GM19452 (cell line): ENCODE measurements around the gene ELK1.
"Not testable (repeated sequence)": the region's sequence is repeated elsewhere in the genome, so short reads cannot be mapped to it uniquely, and the experiment has no call there.

ENCODE experiments used
- ATAC-seq: cut with Tn5 transposase; IDR thresholded peaks from one replicate; pipeline ENCODE4 v1.9.1; 2021; ENCODE audit not compliant: unreplicated experiment

Gene ELK1, protein sequence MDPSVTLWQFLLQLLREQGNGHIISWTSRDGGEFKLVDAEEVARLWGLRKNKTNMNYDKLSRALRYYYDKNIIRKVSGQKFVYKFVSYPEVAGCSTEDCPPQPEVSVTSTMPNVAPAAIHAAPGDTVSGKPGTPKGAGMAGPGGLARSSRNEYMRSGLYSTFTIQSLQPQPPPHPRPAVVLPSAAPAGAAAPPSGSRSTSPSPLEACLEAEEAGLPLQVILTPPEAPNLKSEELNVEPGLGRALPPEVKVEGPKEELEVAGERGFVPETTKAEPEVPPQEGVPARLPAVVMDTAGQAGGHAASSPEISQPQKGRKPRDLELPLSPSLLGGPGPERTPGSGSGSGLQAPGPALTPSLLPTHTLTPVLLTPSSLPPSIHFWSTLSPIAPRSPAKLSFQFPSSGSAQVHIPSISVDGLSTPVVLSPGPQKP

DNA sequence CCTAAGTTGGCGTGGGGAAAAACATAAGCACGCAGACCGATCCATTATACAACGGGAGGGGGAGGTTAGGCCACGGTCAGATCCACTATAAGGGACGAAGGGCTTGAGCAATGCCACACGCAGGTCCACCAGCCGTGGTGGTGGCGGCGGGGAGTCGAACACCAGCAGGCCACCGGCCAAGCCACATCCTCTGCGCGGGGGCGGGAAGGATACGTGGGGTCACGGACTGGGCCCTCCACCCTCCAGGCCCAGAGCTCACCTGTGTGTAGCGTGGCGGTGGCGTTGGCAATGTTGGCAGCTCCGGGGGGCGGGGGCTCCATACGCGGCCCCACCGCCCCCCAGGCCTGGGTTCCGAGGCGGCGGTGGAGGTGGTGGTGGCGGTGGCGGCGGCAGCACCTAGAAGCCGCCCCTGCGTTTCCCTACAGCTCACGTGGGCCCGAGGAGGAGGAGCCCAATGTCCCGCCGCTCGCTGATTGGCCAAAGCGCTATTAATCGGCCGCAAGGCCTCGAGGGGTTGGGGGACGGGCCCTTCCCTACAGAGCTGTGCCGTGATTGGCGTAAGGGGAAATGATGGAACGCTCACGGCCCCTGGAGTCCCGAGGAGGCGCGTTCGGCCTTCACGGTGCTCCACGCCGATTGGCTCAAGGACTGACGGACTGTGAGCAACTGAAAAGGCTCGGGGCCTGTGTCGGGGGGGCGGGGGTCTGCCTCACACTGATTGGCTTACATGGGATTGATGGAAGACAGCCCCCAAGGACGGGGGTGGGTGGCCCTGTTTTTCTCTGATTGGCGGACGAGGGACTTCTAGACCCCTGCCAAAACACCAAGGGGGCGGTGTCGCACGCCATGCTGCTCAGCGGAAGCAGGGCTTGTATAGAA is at the start of gene ELK1:
Gene ELK1, minus strand, starts transcription at position 400 of the 879 bp plus-strand sequence. CDS start 9,122 bp downstream, outside the sequence.
- peak; percentile 91 for ATAC-seq

DNA sequence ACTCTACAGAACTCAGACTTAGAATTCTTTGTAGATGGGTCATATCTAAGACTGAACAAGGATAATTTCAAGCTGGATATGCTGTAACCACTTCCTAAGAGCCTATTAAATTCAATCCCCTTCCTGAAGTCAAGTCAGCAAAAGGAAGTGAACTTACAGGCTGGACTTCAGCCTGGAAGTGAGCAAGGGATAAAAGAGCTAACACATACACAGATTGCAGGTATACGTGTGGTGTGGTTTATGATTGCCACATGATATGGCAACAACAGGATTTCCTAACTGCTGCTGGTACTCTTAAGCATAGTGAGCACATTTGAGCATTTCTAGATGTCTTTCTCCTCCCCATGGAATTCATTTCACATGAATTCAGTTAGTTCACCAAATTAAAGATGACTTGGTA is 46.8 kb upstream of the ELK1 start:
- no peak for ATAC-seq

DNA sequence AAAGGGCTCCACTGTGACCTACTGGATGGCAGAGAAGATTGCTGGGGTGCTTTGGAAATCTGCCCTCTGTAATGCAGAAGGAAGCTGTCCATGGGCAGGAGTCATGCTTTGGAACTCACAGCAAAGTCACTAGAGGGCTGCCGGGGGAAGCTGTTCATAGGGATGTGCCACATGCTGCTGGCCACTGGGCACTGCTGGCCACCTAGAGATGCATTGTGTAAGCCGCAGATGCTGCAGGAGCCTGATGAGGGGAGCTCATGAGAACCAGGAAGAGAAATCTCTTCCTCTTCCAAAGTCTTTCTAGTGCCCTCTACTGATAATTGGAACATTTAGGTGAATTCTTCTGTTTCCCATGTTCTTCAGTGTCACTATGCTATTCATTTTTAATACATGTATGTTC is 39.8 kb upstream of the ELK1 start:
- ATAC-seq: no peak

DNA sequence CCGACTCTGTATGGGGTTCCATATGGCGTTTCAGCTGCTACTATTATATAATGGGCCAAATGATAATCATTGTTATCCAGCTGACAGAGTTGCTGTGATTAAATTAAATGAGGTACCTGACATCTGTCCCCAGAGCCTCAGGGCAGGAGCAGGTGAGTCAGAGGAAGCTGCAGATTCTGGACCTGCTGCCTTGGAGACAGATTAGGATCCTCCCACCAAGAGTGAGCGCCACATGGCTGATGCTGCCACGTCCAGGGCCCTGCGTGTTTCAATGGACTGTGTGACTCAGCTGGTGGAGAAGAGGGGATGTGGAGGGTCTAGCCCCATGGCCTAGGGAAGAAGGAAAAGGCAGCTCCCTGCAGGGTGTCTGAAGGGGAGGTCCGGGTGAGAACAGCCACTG is 36.9 kb upstream of the ELK1 start:
- ATAC-seq: no peak

DNA sequence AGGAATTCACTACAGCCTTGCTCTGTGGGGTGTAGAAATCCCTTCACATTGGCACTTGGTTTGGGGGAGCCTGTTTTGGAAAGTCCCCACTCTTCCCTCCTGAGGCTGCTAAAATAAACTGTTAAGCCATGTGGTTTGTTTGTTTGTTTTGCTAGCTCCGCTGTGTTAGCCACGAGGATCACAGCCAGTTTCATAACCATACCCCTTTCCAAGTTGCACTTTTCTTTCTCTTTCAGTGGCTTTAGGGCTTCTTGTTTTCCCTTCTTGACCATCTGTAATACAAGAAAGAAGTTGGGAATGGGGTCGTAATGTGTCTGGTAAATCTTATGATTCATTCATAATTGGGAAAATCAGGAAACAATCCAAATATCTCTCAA is 33.5 kb upstream of the ELK1 start:
- no peak for ATAC-seq

DNA sequence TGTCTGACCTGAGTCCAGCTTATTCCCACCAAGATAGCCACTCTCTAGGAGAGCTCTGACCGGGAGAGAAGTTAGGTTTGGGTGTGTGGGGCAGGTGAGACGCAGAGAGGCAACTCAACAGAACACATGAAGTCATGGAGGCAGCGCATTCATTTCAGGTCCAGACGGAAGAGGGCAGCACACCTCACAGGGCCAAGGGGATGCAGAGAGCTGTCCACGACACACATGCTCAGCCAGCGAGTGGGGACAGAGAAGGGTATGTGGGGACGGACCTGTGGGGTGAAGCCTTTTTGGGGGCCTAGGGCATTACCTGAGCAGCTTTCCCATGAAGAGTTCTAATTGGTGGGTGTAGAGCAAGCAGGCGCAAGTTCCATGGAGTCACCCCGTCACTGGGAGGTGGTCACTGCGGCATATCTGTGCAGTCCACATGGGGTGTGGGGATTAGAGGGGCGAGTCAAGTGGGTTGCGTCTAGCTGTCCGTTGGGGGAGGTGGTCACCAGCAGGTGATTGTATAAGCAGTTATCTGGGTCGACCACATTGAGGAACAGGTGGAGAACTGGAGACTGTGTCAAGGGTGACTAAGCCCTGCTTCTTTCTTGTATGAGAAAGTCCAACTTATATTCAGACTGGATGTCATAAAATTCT is 32.9 kb upstream of the ELK1 start:
- no peak for ATAC-seq

DNA sequence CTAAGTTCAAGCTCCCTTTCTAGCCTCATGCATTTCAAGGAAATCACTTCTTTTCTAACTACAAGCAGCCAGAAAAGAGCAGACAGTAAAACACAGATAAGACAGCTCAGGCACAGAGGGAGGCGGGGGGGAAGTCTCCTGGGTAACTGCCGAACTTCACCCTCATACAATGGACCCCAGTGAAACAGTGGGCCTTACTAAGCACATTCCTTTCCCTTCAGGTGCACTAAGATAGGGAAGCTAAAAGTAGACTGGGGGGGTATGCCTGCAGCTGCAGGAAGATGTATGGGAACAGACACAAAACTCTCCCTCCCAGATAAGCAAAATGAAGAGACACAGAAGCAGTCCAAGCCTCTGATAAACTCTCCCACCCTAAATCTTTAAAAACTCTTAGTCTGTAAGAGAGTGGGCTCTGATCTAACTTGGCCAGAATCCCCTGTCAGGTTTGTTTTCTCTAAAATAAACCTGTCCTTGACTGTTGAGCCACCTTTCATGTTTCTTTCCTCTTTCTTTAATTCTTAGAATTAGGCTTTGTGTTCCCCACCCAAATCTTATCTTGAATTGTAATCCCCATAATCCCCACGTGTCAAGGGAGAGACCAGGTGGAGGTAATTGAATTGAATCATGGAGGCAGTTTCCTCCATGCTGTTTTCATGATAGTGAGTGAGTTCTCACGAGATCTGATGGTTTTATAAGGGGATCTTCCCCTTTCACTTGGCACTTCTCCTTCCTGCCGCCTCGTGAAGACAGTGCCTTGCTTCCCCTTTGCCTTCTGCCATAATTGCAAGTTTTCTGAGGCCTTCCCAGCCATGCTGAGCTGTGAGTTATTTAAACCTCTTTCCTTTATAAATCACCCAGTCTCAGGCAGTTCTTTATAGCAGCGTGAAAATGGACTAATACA is 25.8 kb upstream of the ELK1 start:
- ATAC-seq: not testable (repeated sequence)

DNA sequence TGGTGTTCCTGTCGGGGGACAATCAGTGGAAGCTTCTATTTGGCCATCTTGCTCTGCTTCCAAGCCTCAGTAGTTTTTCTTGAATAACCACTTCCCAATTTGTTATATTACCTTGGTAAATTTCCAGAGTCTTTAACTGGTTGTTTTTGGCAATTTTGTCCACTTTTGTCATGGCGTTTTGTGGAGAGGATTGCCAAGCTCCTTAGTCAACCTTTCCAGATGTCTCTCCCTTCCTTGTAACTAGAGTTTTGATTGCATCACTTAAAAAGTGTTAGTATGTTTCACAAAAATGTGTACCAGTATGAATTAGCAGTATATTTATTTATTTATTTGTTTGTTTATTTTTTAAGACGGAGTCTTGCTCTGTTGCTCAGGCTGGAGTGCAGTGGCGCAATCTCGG is 24.4 kb upstream of the ELK1 start:
- no peak for ATAC-seq

DNA sequence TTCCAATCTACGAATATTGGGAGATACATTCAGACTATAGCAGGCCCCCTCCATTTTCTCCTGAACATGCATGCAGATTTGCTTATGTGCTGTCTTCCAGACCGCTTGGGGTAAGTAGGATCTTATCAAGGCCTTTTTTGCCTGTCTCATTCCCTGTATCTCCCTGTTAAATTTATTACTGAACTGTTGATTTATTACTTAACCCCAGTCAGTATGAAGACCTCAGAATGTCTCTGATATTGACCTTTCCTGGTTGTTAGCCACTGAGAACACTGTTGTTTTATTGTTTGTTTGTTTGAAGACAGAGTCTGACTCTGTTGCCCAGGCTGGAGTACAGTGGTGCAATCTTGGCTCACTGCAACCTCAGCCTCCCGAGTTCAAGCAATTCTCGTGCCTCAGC is 15.4 kb upstream of the ELK1 start:
- not testable (repeated sequence) for ATAC-seq

DNA sequence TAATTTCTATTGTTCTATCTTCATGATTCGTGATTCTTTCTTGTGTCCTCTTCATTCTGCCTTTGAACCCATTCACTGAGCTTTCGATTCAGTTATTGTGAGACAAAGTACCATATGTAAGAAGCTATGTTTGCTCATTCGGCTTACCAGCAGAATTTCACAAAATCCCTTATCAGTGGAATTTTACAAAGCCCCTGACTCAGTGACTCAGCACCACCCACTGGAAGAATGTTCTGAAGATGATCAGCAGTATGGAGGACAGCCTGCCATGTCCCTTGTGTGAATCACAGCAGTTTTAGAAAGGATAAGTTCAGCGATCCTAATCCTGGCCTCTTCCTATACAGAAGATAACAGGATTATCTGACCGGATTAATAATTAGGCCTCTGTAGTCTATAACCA is 14.4 kb upstream of the ELK1 start:
- ATAC-seq: no peak

DNA sequence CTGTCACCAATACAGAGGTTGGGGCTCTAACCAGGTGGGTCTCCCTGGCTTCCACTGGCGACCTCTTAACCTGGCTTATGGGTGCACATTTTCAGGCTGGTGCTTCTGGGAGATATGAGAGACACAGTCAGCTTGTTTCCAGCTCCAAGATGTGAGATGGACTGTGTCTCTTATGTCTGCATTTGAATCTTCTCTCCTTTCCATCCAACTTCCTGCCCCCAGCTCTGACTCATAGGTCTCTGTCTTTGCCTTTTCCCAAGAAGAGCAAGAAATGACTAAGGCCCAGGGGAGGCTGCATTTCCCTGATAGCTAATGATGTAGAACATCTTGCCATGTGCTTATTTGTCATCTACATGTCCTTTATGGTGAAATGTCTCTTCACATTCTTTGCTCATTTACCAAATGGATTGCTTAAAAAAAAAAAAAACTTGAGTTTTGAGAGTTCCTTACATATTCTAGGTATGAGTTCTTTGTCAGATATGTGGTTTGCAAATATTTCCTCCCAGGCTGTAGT is 11.8 kb upstream of the ELK1 start:
- no peak for ATAC-seq

DNA sequence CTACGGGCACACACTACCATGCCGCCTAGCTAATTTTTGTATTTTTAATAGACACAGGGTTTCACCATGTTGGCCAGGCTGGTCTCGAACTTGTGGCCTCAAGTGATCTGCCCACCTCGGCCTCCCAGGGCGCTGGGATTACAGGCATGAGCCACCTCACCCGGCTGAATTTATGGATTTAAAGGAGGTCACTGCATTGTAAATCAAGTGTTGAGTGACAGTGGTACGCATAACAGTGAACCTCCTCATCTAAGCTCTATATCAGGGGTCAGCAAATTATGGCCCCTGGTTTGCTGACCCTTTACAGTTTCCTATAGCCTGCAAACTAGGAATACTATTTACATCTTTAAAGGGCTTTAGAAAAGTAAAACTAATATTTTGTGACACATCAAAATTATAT is 11.2 kb upstream of the ELK1 start:
- no peak for ATAC-seq

DNA sequence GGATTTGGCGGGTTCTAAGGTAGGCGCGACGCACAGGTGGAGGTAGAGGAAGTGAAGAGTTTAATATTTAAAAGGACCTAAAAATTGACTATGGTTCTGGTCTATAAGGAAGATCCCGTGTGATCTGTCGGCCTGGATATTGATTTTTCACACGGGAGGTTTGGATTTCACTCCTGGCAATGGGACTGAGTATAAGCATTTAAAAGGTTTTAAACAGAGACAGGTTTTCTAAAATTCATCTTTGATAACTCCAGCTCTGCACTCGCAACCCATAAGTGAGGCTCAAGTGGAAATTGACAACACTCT is 9.0 kb upstream of the ELK1 start:
- no peak for ATAC-seq

DNA sequence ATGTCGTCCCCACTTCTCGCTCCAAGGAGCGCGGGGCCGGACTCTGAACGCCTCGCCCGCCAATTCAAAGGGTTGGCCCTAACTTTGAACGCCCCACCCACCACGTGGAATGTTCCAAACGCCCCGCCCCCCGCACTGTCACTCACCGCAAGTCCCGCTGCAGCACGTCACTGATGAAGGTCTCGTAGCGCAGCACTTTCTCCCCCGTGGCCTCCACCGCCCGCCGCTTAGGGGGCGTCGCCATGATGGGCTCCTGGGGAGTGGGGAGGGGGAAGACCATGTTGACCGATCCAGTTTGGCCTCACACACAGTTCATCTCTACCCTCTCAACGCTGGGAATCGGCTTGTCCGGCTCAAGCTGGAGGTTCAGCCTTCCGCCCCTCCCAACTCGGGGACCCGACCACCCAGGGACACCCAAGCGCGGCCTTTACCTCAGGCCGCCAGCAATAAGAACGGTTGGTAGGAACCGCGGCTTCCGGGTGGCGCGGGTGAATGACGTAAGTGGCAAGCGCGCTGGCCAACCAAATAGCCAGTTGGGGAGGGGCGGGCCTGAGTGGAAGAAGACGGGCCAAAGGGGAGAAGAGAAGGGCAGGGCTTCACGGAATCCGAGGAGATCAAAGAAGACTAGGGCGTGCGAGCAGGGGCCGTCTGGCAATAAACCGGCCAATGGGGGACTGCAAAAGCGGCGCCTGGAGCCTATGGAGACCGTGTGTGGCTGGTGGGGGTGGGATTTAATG is 8.5 kb upstream of the ELK1 start, which contains the start of gene UXT:
Gene UXT, minus strand, starts transcription at position 497 of the 737 bp plus-strand sequence. Its CDS starts 253 bp downstream, at position 244.
- peak; percentile 77 for ATAC-seq

DNA sequence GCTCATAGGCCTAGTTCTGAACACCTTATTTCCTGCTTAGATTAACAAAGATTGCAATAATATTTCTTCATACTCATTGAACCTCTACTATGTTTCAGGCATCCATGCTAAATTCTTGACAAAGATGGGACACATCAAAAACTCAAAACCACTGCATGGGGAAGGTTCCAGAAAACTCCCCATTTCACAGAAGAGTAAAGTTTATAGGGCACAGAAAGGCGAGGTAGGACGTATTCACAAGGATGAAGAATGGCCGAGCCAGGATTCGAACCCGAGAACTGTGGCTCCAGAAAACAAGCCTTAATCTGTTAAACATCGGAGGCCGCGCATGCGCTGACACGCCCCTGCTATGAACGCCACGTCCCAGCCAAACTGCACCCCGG is 7.9 kb upstream of the ELK1 start:
- ATAC-seq: no peak

DNA sequence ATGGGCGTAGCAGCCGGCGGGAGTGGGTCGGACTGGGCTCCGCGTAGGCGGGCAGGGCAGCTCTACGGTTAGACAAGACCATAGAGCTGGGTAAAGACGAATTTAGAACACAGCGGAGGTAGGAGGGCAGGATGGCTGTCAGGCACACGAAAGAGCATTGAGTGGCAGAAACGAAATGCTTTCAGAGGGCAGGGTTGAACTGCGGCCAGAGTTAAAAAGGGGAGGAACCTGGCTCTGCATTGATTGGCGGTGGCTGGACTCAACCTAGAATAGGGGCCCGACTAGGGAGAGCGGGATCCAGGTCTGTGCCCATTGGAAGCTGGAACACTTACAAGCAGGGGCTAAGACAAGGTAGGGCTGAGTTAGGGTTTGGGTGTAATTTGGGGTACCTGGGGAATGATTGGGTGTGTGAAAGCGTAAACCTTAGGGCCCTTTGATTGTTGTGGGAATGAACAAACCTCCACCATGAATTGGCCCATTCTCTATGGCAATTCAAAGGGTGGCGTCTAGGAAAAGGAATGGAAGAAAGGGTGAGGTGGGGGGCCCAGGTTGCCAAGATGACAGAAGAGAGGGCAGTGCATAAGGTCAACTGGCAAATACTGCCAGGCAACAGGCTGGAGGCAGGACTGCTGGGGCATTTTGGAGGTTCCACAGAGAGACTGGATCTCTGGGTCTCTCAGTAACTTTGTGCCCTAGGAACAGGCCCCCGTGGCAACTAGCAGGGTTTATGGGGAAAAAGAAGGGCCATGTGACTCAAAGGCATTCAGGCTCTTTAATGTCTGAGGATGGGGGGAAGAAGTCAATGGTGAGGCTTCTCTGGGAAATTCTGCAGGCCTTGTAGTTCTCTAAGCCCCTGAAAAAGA is 911 bp upstream of the ELK1 start:
- ATAC-seq: peak; percentile 1

DNA sequence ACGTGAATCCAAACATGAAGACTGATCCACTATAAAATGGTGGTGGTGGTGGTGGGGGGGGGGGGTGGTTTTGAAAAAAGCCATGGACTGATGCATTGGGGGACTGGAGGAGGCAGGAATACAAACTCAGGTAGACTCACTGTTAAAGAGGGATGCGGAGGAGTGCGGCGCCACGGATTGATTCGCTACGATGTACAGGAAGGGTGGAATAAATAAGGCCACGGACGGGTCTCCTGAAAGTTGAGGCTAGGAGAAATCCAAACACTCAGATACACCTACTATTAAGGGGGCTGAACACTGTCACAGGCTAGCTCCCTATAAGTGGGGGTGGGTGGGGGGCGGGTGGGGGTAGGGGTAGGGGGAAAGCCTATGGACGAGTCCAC is 591 bp downstream of the ELK1 start:
- no peak for ATAC-seq

DNA sequence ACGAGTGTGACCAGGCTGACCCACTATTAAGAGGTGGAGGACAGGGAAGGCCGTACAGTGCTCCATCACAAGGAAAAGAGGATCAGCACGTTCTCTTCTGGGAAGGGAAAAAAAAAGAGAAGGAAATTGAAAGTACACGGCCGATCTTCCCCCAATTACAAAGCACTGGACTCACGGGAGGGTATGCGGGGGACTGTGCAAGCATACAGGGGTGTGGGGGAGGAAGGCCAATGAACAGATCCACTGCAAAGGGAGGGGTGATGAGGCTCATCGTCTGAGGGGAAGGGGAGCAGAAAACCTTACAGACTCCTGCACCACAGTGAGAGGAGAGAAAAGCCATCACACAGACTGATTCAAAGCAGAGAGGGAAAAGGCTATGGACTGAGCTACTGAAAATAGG is 1.1 kb downstream of the ELK1 start:
- ATAC-seq: no peak

DNA sequence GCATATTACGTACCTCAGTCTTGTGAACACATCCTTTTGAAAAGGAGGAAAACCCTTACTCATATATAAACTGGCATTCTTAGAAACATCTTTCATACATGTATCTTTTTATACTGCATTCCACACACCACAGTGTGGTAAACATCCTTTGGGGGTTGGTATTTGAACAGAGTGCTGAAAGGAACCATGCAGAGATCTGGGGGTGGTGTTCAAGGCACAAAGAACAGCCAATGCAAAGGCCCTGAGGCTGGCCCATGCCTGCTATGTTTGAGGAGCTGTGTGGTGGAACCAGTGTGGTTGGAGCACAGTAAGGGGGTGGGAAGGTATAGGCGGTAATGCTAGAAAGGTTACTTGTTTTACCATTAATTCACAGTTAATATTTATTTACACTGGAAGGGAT is 2.0 kb downstream of the ELK1 start:
- ATAC-seq: no peak
